Kidney tubule cell (primary cell): ENCODE measurements around the gene ANKRD61.
"Not testable (repeated sequence)": the region's sequence is repeated elsewhere in the genome, so short reads cannot be mapped to it uniquely, and the experiment has no call there.

ENCODE experiments used
- DNase-seq: peaks from one replicate; pipeline ENCODE4 v3.0.0-alpha.2; 2018; ENCODE audit warnings: low spot score

The ANKRD61 gene

DNA sequence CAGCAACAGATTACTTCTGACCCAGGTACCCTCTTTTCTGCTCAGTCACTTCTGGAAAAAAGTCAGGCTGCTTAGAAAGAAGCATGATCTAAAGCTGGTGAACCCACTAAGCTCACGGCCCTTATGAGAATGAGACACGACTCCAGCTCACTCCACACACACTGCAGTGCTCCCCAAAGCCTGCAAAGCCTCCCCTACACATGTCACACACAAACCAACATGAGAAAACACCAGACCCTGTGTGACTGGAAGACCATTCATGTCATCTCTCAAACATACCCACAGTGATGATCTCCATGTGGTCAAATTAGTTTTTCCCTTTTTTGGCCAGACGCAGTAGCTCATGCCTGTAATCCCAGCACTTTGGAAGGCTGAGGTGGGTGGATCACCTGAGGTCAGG is 391 bp downstream of the ANKRD61 start:
- no peak for DNase-seq

- DNase-seq: no peak
Observed at GRCh38 chr7:6032167-6032566, 991 bp downstream of the ANKRD61 start.

- no peak for DNase-seq
Observed at GRCh38 chr7:6032641-6033040, 1.5 kb downstream of the ANKRD61 start.

GRCh38 chr7:6035165-6035564 is 4.0 kb downstream of the ANKRD61 start:
- DNase-seq: no peak

DNA sequence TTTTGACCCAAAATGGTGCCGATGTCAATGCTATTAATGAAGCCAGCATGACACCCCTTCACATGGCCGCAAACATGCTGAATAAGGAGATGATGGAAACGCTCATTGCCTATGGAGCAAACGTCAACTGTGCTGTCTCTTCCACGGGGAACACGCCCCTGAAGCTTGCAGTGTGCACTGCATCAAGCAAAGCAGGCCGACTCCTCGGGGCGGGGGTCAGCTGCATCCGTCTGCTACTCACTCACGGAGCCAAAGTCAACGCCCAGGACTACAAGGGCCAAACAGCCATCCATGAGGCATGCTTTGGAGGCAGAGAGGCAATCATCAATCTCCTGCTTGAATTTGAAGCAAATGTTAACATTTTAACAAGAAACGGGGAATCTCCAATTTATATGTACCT is 4.5 kb downstream of the ANKRD61 start:
- DNase-seq: no peak

DNA sequence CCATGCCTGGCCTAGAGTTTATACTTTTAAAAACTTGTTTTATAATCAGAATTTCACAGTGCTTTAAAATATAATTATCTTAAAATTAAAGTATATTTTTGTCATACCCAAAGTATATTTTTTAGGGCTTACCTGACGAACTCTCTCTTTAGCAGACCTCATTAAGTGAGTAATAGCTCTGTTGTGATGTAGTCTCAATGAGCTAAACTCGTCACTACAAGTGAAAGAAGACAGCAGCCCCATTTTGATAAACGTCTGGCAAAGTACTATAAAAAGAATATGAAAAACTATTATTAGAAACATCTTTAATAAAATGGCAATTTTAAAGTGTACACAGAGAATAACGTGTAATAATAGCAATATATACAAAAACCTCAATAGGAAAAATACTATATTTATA is 18.6 kb downstream of the ANKRD61 start:
- no peak for DNase-seq

DNA sequence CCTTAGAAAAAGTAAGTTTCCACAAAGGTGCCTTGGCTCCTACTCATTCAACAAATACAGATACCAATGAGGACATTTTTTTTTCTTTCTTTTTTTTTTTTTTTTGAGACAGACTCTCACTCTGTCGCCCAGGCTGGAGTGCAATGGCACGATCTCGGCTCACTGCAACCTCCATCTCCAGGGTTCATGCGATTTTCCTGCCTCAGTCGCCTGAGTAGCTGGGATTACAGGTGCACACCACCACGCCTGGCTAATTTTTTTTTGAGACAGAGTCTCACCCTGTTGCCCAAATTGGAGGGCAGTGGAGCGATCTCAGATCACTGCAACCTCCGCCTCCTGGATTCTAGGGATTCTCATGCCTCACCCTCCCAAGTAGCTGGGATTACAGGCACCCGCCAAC is 20.0 kb downstream of the ANKRD61 start:
- not testable (repeated sequence) for DNase-seq

DNA sequence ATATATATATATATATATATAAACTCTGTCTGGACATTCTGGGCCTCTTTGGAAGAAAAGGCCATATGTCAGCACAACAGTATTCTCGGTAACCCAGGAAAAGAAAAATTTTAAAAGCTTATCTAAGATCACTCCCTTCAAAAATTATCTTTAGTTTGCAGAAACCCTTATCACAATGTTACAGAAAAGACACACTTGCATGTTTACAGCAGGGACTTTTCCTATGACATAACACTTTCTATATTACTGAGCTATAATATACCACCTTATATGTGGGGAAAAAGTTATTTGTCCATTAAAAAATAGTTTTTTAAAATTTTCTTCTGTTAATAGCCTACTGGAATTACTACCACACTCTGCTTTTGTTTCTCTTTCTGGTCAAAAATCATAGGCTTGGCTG is 25.4 kb downstream of the ANKRD61 start:
- no peak for DNase-seq

- no peak for DNase-seq
Observed at GRCh38 chr7:6057316-6058129, 26.3 kb downstream of the ANKRD61 start.

DNA sequence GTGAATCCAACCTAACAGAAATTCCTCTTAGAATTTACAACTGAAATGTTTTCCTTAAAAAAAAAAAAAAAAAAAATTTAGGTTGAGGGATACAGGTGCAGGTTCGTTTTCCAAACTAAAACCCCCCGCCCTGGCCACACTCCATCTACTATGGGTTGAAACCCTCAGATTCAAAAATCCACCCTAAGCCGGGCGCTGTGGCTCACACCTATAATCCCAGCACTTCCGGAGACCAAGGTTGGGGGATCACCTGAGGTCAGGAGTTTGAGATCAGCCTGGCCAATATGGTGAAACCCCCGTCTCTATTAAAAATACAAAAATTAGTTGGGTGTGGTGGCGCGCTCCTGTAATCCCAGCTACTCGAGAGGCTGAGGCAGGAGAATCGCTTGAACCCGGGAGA is 28.8 kb downstream of the ANKRD61 start:
- not testable (repeated sequence) for DNase-seq

DNA sequence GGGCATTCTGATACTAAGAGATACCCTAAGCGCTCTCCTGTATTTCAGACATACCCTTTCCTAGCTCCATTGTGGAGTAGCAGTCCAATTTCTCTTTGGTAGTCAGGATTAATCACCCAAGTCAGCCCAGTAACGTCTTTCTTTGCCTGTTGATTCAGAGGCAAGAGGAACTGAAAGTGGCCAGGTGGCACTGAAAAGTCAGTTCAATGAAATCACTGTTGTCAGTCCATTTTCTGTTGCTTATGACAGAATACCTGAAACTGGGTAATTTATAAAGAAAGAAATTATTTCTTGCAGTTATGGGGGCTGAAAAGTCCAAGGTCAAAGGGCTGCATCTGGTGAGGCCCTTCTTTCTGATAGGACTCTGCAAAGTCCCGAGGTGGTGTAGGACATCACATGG is 40.2 kb downstream of the ANKRD61 start:
- no peak for DNase-seq

DNA sequence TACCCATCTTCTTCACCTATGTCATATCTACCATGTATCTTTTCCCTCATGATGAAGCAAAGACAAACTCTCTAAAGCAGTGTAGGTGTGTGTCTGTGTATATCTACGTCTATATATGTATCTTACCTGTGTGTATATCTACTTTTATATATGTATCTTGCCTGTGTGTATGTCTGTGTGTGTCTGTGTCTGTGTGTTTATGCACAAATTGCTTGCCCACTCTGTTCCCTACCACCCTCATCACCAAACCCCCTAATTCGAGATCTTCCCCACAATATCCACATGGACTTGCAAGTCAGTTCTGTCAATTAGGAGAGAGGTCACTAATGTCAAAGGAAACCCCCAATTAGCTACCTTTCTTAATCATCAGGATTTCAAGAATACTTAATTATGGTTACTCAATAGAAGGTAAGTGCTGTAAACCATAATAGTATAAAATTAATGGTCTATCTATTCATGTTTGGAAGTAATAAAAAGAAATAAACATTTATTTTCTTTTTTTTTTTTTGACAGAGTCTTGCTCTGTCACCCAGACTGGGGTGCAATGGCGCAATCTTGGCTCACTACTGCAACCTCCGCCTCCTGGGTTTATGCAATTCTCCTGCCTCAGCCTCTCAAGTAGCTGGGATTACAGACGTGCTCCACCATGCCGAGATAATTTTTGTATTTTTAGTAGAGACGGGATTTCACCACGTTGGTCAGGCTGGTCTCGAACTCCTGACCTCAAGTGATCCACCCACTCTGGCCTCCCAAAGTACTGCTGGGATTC is 43.6 kb downstream of the ANKRD61 start:
- DNase-seq: no peak

DNA sequence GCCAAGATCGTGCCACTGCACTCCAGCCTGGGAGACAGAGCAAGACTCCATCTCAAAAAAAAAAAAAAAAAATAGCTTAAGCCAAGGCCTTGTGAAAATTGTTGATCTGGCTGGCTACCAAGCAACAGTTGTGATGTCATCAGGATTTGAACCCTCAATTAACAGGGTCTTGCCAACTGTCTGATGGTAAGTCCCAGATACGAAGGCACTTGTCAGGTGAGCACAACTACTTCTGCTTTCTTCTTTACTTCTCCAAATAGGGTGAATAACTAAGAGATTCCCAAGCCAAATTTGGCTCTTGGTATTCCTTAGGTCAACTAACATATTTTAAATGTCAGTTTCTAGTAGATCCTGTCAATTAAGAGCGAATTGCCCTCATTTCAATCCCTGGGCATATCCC is 47.4 kb downstream of the ANKRD61 start:
- no peak for DNase-seq

- not testable (repeated sequence) for DNase-seq
Observed at GRCh38 chr7:6083047-6083446, 51.9 kb downstream of the ANKRD61 start.
